Measurements from ENCODE around the gene CDKAL1.

CDKAL1 gene

GRCh38 chr6:20879121-20879520, 344.9 kb downstream of the CDKAL1 start:
- Histone ChIP-seq H3K36me3 (replicated peaks; ENCODE audit: low read depth, low read length) (peaks cover 12% of the 10 kb centered on the region), H3K27ac (ENCODE audit: low read length) (peak overlapping the region; percentile 98), H2AFZ (ENCODE audit: low read depth, low read length) (no peak overlapping the region), H3K9me3 (ENCODE audit: insufficient read depth, low read length) (no peaks in the 10 kb centered on the region), H3K4me2 (ENCODE audit: low read length) (peak overlapping the region; percentile 29), H3K9ac (ENCODE audit: low read length) (peak overlapping the region; percentile 16; the same call in 1 of the 2 replicates), H3K27me3 (ENCODE audit: low read depth, low read length) (no peaks in the 10 kb centered on the region), H3K4me3 (ENCODE audit: low read length) (no peak overlapping the region), H4K20me1 (ENCODE audit: insufficient read depth, low read length) (no peaks in the 10 kb centered on the region), H3K4me1 (ENCODE audit: low read length) (peaks cover 51% of the 10 kb centered on the region), H3K79me2 (ENCODE audit: low read length) (no peaks in the 10 kb centered on the region)
- TF ChIP-seq EZH2phosphoT487 (IDR thresholded peaks at IDR 0.05; ENCODE audit: low read depth) (no peak), CTCF (IDR thresholded peaks at IDR 0.05; ENCODE audit: low read depth, low read length) (no peak)

GRCh38 chr6:20879526-20879925, 345.3 kb downstream of the CDKAL1 start:
- H3K27ac ChIP-seq (ENCODE audit: low read length), result peak overlapping the region; percentile 98
- no peak overlapping the region for H3K4me3 ChIP-seq (ENCODE audit: low read length)
- H3K79me2 ChIP-seq (ENCODE audit: low read length), result no peaks in the 10 kb centered on the region
- H3K4me2 ChIP-seq (ENCODE audit: low read length), result peak overlapping the region; percentile 29
- H3K27me3 ChIP-seq (ENCODE audit: low read depth, low read length), result no peaks in the 10 kb centered on the region
- peaks cover 50% of the 10 kb centered on the region for H3K4me1 ChIP-seq (ENCODE audit: low read length)
- no peak for TF ChIP-seq CTCF (IDR thresholded peaks at IDR 0.05; ENCODE audit: low read depth, low read length)
- TF ChIP-seq EZH2phosphoT487 (IDR thresholded peaks at IDR 0.05; ENCODE audit: low read depth), result no peak
- H3K36me3 ChIP-seq (replicated peaks; ENCODE audit: low read depth, low read length), result peaks cover 16% of the 10 kb centered on the region
- H4K20me1 ChIP-seq (ENCODE audit: insufficient read depth, low read length), result no peaks in the 10 kb centered on the region
- H3K9me3 ChIP-seq (ENCODE audit: insufficient read depth, low read length), result no peaks in the 10 kb centered on the region
- peak overlapping the region; percentile 16; the same call in 1 of the 2 replicates for H3K9ac ChIP-seq (ENCODE audit: low read length)
- H2AFZ ChIP-seq (ENCODE audit: low read depth, low read length), result no peak overlapping the region

GRCh38 chr6:20881365-20881764, 347.1 kb downstream of the CDKAL1 start:
- H3K4me1 ChIP-seq (ENCODE audit: low read length), result peaks cover 33% of the 10 kb centered on the region
- no peak overlapping the region for H3K9ac ChIP-seq (ENCODE audit: low read length)
- H3K27me3 ChIP-seq (ENCODE audit: low read depth, low read length), result no peaks in the 10 kb centered on the region
- H2AFZ ChIP-seq (ENCODE audit: low read depth, low read length), result no peak overlapping the region
- no peaks in the 10 kb centered on the region for H3K9me3 ChIP-seq (ENCODE audit: insufficient read depth, low read length)
- no peaks in the 10 kb centered on the region for H3K79me2 ChIP-seq (ENCODE audit: low read length)
- no peaks in the 10 kb centered on the region for H4K20me1 ChIP-seq (ENCODE audit: insufficient read depth, low read length)
- H3K27ac ChIP-seq (ENCODE audit: low read length), result no peak overlapping the region
- peaks cover 19% of the 10 kb centered on the region for H3K36me3 ChIP-seq (replicated peaks; ENCODE audit: low read depth, low read length)
- H3K4me2 ChIP-seq (ENCODE audit: low read length), result no peak overlapping the region
- TF ChIP-seq CTCF (IDR thresholded peaks at IDR 0.05; ENCODE audit: low read depth, low read length) (no peak), EZH2phosphoT487 (IDR thresholded peaks at IDR 0.05; ENCODE audit: low read depth) (no peak)
- H3K4me3 ChIP-seq (ENCODE audit: low read length), result no peak overlapping the region

- Histone ChIP-seq H3K4me1 (ENCODE audit: low read length) (peaks cover 27% of the 10 kb centered on the region), H3K4me3 (ENCODE audit: low read length) (no peak overlapping the region), H3K27ac (ENCODE audit: low read length) (no peak overlapping the region), H4K20me1 (ENCODE audit: insufficient read depth, low read length) (no peaks in the 10 kb centered on the region), H2AFZ (ENCODE audit: low read depth, low read length) (no peak overlapping the region), H3K79me2 (ENCODE audit: low read length) (no peaks in the 10 kb centered on the region), H3K36me3 (replicated peaks; ENCODE audit: low read depth, low read length) (peaks cover 19% of the 10 kb centered on the region), H3K9ac (ENCODE audit: low read length) (no peak overlapping the region), H3K9me3 (ENCODE audit: insufficient read depth, low read length) (no peaks in the 10 kb centered on the region), H3K27me3 (ENCODE audit: low read depth, low read length) (no peaks in the 10 kb centered on the region), H3K4me2 (ENCODE audit: low read length) (no peak overlapping the region)
- TF ChIP-seq CTCF (IDR thresholded peaks at IDR 0.05; ENCODE audit: low read depth, low read length), result no peak
Measured at GRCh38 chr6:20882014-20882413, 347.8 kb downstream of the CDKAL1 start.
